Pons (tissue), 1 donor: Measurements from ENCODE around the gene CASP10.

Source experiments
- DNase-seq: peaks from one replicate; pipeline ENCODE4 v3.0.0-alpha.2; 2016; ENCODE audit warnings: low spot score

Gene CASP10

GRCh38 chr2:201233192-201233811 is 50.4 kb downstream of the CASP10 start:
- peak; percentile 58 for DNase-seq

DNA sequence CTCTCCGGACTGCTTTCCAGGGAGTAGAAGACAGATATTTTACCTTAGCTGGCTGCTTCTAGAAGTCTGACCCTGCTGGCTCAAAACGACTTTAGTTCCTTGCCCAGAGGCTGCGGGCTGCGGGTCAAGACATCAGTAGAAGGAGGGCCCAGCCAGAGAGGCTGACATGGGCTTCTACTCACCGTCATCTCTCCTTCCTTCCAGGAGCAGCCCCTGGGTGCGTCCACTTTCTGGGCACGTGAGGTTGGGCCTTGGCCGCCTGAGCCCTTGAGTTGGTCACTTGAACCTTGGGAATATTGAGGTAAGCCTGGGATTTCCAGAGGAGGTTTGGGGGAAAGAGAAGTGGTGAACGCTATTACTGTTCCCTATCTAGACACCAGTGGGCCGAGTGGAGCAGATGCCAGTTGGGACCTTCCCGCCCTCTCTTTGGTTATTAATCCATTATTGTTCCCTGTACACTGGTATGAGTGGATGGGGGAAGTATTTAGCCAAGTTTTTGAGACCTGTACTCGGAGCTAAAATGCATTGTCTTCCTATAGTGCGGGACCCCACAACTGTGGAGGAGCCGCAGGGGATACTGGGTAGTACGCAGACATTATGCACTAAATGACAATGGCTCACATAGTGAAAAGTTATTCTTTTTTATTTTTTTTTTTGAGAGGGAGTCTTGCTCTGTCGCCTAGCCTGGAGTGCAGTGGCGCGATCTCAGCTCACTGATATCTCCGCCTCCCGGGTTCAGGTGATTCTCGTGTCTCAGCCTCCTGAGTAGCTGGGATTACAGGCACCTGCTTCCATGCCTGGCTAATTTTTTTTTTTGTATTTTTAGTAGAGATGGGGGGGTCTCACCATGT is 51.1 kb downstream of the CASP10 start:
- no peak for DNase-seq

DNA sequence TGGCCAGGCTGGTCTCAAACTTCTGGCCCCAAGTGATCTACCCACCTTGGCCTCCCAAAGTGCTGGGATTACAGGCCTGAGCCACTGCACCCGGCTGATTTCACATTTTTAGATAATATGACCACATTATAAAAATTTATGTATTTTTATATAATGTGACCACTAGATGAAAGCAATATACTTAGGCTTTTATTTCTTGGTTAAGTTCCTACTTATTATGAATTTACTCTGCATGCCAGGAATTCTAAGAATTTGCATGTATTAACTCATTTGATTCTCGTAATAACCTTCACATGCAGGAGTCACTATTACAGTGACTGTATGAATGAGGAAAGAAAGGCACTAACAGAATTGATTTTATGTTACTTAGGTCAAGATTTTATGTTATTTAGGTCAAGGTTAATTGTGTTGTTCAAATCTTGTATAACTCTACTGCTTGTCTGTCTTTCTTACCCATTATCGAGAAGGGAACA is 51.8 kb downstream of the CASP10 start:
- no peak for DNase-seq

GRCh38 chr2:201235860-201236811 is 53.2 kb downstream of the CASP10 start:
- DNase-seq, result peak; percentile 83

GRCh38 chr2:201237486-201238123 is 54.7 kb downstream of the CASP10 start:
- DNase-seq, result no peak

DNA sequence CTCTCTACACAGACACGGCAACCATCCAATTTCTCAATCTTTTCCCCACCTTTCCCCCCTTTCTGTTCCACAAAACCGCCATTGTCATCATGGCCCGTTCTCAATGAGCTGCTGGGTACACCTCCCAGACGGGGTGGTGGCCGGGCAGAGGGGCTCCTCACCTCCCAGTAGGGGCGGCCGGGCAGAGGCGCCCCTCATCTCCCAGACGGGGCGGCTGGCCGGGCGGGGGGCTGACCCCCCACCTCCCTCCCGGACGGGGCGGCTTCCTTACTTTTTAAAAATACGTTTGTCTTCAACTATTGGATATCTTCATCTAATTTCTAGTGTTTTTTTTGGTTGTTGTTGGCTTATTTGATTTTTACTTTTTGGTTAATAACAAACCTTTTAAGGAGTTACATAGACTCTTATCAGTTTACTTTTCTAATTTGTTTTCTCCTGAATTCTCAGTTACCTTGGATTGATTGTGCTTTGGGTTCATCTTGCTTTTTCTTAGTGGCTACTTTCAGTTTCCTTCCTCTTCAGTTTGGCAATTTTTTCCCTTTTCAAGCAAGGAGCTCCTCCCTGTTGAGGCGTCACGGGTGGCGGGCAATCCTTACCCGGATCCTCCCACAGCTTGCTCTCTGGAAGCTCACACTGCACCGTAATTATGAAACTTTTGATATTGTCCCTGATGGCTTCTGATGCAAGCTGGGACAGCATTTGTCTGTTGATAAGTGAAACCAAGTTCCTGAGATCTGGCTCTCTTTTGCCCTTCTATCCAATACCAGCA is 56.4 kb downstream of the CASP10 start:
- DNase-seq, result peak; percentile 47

- no peak for DNase-seq
Measured at GRCh38 chr2:201242571-201243277, 59.8 kb downstream of the CASP10 start.

- no peak for DNase-seq
Measured at GRCh38 chr2:201244829-201245228, 61.9 kb downstream of the CASP10 start.

DNA sequence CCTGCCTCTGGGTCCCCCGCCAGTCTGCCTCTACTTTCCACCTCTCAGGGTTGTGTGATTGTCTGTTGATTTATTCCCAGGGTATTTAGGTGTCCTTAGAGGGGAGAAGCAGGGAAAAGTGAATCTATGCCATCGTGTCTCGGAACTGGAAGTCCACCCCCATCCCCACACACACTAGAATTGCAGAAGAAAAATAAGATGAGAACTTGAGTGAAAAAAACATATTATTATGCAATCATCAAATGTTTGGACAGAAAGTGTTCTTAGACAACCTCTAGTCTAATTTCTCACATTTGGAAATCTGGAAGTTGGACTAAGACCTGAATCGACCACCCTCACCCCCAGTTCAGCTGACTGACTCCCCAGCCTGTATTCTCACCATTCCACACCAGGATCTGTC is 63.3 kb downstream of the CASP10 start:
- no peak for DNase-seq

DNA sequence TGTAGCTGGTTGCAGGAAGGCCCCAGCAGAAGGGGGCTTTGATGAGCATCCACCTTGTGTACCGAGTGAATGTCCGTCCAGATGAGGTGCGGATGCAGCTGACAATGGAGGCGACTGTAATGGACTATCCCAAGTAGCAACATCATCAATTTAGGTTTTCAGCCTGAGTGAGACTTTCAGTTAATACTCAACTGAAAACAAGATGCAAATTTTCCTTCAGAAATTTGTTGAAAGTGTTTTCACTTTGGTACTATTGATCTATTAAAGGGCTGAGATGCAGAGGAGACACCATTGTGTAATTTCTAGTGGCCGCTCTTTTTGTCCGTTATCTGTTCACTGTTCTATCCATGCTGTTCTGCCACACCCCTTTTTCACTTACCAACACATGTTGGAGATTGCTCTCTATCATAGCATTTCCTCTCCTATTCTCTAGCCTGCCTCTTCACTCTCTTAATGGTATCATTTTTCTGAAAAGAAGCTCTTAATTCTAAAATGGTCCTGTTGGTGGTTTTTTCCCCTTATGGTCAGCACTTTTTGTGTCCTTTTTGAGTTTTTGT is 65.4 kb downstream of the CASP10 start:
- no peak for DNase-seq

- no peak for DNase-seq
Measured at GRCh38 chr2:201249889-201250288, 66.9 kb downstream of the CASP10 start.

- no peak for DNase-seq
Measured at GRCh38 chr2:201250741-201251140, 67.8 kb downstream of the CASP10 start.

DNA sequence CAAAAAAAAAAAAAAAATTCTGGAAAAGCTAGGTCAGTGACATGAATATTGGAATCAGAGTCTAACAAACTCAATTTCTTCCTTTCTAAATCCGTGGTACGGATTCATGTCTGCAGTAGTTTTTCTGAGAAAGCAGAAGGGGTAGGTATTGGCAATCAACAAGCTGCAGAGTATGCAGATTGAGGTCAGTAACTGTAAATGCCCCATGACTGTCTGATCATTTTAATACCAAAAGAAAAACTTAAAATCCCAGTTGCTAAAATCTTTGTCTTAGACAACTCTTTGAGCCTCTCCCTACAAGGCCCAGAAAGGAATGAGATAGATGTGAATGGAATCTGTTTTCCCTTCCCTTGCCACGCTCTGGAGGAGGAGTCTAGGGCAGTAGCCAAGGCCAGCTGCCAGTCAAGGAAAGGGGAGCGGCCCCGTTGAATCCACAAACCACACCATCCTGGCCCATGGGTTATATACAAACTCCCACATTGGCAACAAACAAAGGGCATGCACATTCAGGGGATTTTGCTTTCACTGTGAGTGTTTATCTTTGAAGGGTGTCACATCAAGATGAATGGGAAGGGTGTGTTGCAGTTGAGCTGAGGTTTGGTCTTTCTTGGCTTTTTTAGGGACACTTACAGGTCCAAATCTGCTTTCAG is 71.3 kb downstream of the CASP10 start:
- DNase-seq, result no peak

GRCh38 chr2:201255408-201256033 is 72.6 kb downstream of the CASP10 start:
- no peak for DNase-seq

- no peak for DNase-seq
Measured at GRCh38 chr2:201256082-201256481, 73.1 kb downstream of the CASP10 start.

DNA sequence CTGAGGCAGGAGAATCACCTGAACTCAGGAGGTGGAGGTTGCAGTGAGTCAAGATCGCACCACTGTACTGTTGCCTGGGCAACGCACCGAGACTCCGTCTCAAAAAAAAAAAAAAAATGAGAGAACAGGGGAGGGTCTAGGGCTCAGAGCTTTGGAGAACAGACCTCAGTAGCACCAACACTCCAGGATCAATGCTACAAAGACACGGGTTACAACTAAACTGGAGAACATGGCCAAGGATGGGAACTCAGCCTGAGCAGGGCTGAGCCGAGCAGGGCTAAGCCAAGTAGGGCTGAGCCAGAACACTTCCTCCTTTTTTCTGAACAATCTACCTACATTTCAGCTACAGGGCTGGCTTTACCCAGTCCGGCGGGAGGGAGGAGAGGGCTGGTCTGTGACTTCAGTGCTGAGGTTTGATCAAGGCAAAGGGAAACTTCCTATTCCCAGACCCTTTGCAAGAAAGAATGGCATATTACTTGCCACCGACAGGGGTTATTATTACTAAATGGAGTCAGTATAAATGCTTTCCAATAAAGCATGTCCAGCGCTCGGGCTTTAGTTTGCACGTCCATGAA is 74.5 kb downstream of the CASP10 start:
- DNase-seq, result peak; percentile 69

DNA sequence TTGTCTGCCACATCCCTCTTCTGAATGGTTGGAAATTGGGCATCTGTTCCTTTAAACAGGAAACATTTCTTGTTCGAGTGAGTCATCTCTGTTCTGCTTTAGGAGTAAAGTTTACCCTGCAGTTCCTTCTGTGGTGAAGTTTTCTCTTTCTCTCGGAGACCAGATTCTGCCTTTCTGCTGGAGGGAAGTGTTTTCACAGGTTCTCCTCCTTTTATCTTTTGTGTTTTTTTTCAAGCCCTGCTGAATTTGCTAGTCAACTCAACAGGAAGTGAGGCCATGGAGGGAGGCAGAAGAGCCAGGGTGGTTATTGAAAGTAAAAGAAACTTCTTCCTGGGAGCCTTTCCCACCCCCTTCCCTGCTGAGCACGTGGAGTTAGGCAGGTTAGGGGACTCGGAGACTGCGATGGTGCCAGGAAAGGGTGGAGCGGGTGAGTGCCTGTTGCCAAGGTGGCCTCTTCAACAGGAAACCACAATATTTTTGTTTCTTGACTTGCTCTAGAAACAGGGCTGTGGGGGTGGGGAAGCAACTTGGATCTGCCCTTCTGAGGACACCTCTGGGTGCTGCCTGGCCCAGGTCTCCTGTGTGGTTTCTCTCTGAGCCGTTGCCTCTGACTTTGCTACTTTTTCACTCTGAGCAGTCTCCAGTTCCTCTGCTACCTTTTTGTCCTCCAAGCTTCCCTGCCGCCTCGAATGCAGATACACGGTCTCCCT is 75.2 kb downstream of the CASP10 start:
- no peak for DNase-seq
